ENCODE results near the gene OXNAD1.

GRCh38 chr3:16305111-16305541 lies 40.1 kb downstream of the OXNAD1 start:
- TF ChIP-seq EZH2 (IDR thresholded peaks at IDR 0.05) = no peak
- TF ChIP-seq POLR2AphosphoS5 (IDR thresholded peaks at IDR 0.05; ENCODE audit: borderline replicate concordance, low read depth, low read length) = no peak
- no peak for TF ChIP-seq FOXP2 (optimal IDR thresholded peaks at IDR 0.05; ENCODE audit: control extremely low read depth, extremely low read length, insufficient read depth)

Data from SK-N-MC (cell line).